SK-N-SH (cell line): ENCODE data around the gene EXOC4. TPM values are rescaled to one million over a fixed set of nuclear protein-coding genes. Genes with fewer than 3 reads are reported as not detected.

Experiments used
- CTCF ChIA-PET: fragments of 300-600, 350-600 bp; formaldehyde crosslinking; extraction: SDS; loops from one replicate; lab custom pipeline; 2021; lab: Yijun Ruan, JAX
- POLR2A ChIA-PET: fragments of 350-600 bp; sonication (Branson Sonifier 250); formaldehyde crosslinking; extraction: SDS; loops from one replicate; lab custom pipeline; 2020; ENCODE audit warnings: antibody characterized with exemption, inconsistent platforms; lab: Yijun Ruan, JAX
- DNase-seq: peaks from one replicate; pipeline ENCODE4 v3.0.0; 2012
- H2AFZ ChIP-seq: fragments of 200-600 bp; sonication (generic); 2 replicates; pipeline ENCODE4 v1.8.1; 2016; ENCODE audit warnings: antibody characterized with exemption, mild to moderate bottlenecking, low read depth
- H3F3A ChIP-seq: fragments of 200-600 bp; sonication (generic); replicated peaks from 2 replicates; pipeline ENCODE3; 2016; ENCODE audit warnings: antibody characterized with exemption, mild to moderate bottlenecking; ENCODE audit not compliant: insufficient read depth
- H3K27ac ChIP-seq, 2 experiments: fragments of 200-500 bp in 1 of 2; fragments of 200-600 bp in 1 of 2; sonication (Bioruptor generic) in 1 of 2; sonication (generic), shearing (Covaris generic) in 1 of 2; 2 replicates each; pipeline versions ENCODE4 v1.5.1 to v1.6.1; 2014 to 2016; ENCODE audit warnings: low read depth in 2 of 2, inconsistent platforms in 1 of 2, low read length in 1 of 2, mild to moderate bottlenecking in 1 of 2, mixed read lengths in 1 of 2
- H3K27me3 ChIP-seq: fragments of 200-600 bp; sonication (generic), shearing (Covaris generic); 2 replicates; pipeline ENCODE4 v1.6.1; 2016; ENCODE audit warnings: mixed run types; ENCODE audit not compliant: insufficient read depth
- H3K36me3 ChIP-seq, 2 experiments: fragments of 200-500 bp in 1 of 2; fragments of 200-600 bp in 1 of 2; sonication (Bioruptor generic) in 1 of 2; sonication (generic) in 1 of 2; replicated peaks in 1 of 2; 2 replicates each; pipeline versions ENCODE3 to v1.5.1; 2014 to 2016; ENCODE audit warnings: low read length in 1 of 2, mild to moderate bottlenecking in 1 of 2; ENCODE audit not compliant: insufficient read depth in 2 of 2, control insufficient read depth in 1 of 2
- H3K4me1 ChIP-seq, 2 experiments: fragments of 200-500 bp in 1 of 2; fragments of 200-600 bp in 1 of 2; sonication (Bioruptor generic) in 1 of 2; sonication (generic), shearing (Covaris generic) in 1 of 2; 2 replicates each; pipeline versions ENCODE4 v1.5.1 to v1.6.1; 2014 to 2016; ENCODE audit warnings: low read depth in 1 of 2, low read length in 1 of 2, mixed run types in 1 of 2; ENCODE audit not compliant: insufficient read depth in 2 of 2, control insufficient read depth in 1 of 2
- H3K4me2 ChIP-seq: fragments of 200-600 bp; sonication (generic), shearing (Covaris generic); 2 replicates; pipeline ENCODE4 v1.6.1; 2017; ENCODE audit warnings: mixed run types
- H3K4me3 ChIP-seq, 2 experiments: fragments of 200-500 bp in 1 of 2; fragments of 200-600 bp in 1 of 2; sonication (Bioruptor generic) in 1 of 2; sonication (generic), shearing (Covaris generic) in 1 of 2; 2 replicates each; pipeline versions ENCODE4 v1.5.1 to v1.8.1; 2014 to 2016; ENCODE audit warnings: low read depth in 2 of 2, inconsistent platforms in 1 of 2, low read length in 1 of 2, mild to moderate bottlenecking in 1 of 2, mixed read lengths in 1 of 2, moderate library complexity in 1 of 2
- H3K79me2 ChIP-seq: fragments of 200-600 bp; sonication (generic); 2 replicates; pipeline ENCODE4 v1.8.1; 2017; ENCODE audit warnings: mild to moderate bottlenecking; ENCODE audit not compliant: insufficient read depth
- H3K9ac ChIP-seq: fragments of 200-600 bp; sonication (generic); 2 replicates; pipeline ENCODE4 v1.6.1; 2017; ENCODE audit warnings: mixed run types
- H3K9me2 ChIP-seq: fragments of 200-600 bp; sonication (generic); 2 replicates; pipeline ENCODE4 v1.6.1; 2017; ENCODE audit warnings: mixed run types
- H3K9me3 ChIP-seq: fragments of 200-600 bp; sonication (generic); 2 replicates; pipeline ENCODE4 v1.6.1; 2017; ENCODE audit warnings: mixed run types, mild to moderate bottlenecking, moderate library complexity
- H4K20me1 ChIP-seq: fragments of 200-600 bp; sonication (generic); 2 replicates; pipeline ENCODE4 v1.6.1; 2017; ENCODE audit warnings: mild to moderate bottlenecking, mixed run types; ENCODE audit not compliant: insufficient read depth
- CHD2 ChIP-seq: fragments of 150-350 bp; IDR thresholded peaks from 2 replicates; pipeline ENCODE4 v1.6.1; 2018; ENCODE audit warnings: low read length; ENCODE audit not compliant: partially characterized antibody
- ELF1 ChIP-seq: IDR thresholded peaks from 2 replicates; pipeline ENCODE4 v1.4.0; 2012
- EP300 ChIP-seq, 2 experiments: IDR thresholded peaks; 2 replicates each; pipeline versions ENCODE4 v1.4.0 to v1.6.1; 2012; ENCODE audit warnings: borderline replicate concordance in 1 of 2, low read depth in 1 of 2, low read length in 1 of 2
- FOSL2 ChIP-seq: IDR thresholded peaks from 2 replicates; pipeline ENCODE4 v1.4.0; 2012; ENCODE audit warnings: low read depth, mild to moderate bottlenecking, moderate library complexity, borderline replicate concordance
- FOXJ3 ChIP-seq: sonication (generic); formaldehyde crosslinking; IDR thresholded peaks from 2 replicates; pipeline ENCODE4 v1.5.1; 2020; ENCODE audit warnings: mild to moderate bottlenecking, missing genetic modification reagents
- GABPA ChIP-seq: IDR thresholded peaks from 2 replicates; pipeline ENCODE4 v1.4.0; 2012; ENCODE audit warnings: low read depth, mild to moderate bottlenecking
- GATA2 ChIP-seq: sonication (generic); formaldehyde crosslinking; IDR thresholded peaks from 2 replicates; pipeline ENCODE4 v1.5.0; 2020; ENCODE audit warnings: mild to moderate bottlenecking, missing genetic modification reagents
- MEF2A ChIP-seq: IDR thresholded peaks from 2 replicates; pipeline ENCODE4 v1.4.0; 2012; ENCODE audit warnings: low read depth, borderline replicate concordance
- NFIC ChIP-seq: IDR thresholded peaks from 2 replicates; pipeline ENCODE4 v1.4.0; 2012; ENCODE audit warnings: borderline replicate concordance
- NRF1 ChIP-seq: IDR thresholded peaks from 2 replicates; pipeline ENCODE4 v1.6.1; 2012; ENCODE audit warnings: low read depth, mild to moderate bottlenecking, low read length
- POLR2AphosphoS5 ChIP-seq: IDR thresholded peaks from 2 replicates; pipeline ENCODE4 v1.6.1; 2012; ENCODE audit warnings: low read depth, low read length
- RAD21 ChIP-seq: IDR thresholded peaks from 2 replicates; pipeline ENCODE4 v1.6.1; 2012; ENCODE audit warnings: mild to moderate bottlenecking, low read length
- RCOR1 ChIP-seq: fragments of 150-350 bp; IDR thresholded peaks from 2 replicates; pipeline ENCODE4 v1.6.1; 2017; ENCODE audit warnings: antibody characterized with exemption, low read length
- RXRA ChIP-seq: IDR thresholded peaks from 2 replicates; pipeline ENCODE4 v1.4.0; 2012; ENCODE audit warnings: low read depth, mild to moderate bottlenecking, borderline replicate concordance
- TEAD4 ChIP-seq: IDR thresholded peaks from 2 replicates; pipeline ENCODE4 v1.4.0; 2012; ENCODE audit warnings: mild to moderate bottlenecking, borderline replicate concordance; ENCODE audit not compliant: insufficient read depth
- YY1 ChIP-seq: IDR thresholded peaks from 2 replicates; pipeline ENCODE4 v1.4.0; 2012; ENCODE audit warnings: low read depth, mild to moderate bottlenecking
- WGBS: methylation state at CpG from one replicate; pipeline ENCODE4 v1.1.6; 2017; ENCODE audit warnings: low lambda C conversion rate; 5-methylcytosine and 5-hydroxymethylcytosine counted together
- polyA plus RNA-seq, 3 experiments: library from polyadenylated mRNA; depleted of rRNA; stranded (reverse); fragments of >200 nt; gene quantifications; 2 replicates each; pipeline ENCODE4 v1.2.3, GENCODE V29; 2012
- TF ChIP-seq, protein P1 (sequence below): IDR thresholded peaks from 2 replicates; pipeline ENCODE4 v1.4.0; 2012; ENCODE audit warnings: low read depth
- TF ChIP-seq, protein P2 (sequence below): fragments of 150-350 bp; IDR thresholded peaks from 2 replicates; pipeline ENCODE4 v1.6.1; 2017; ENCODE audit warnings: antibody characterized with exemption, low read length, low read depth, borderline replicate concordance
- TF ChIP-seq, protein P3 (sequence below): IDR thresholded peaks from 2 replicates; pipeline ENCODE4; 2012
- TF ChIP-seq, protein P4 (sequence below): IDR thresholded peaks from 2 replicates; pipeline ENCODE4 v1.4.0; 2012; ENCODE audit warnings: low read depth, borderline replicate concordance

EXOC4 gene
- polyA plus RNA-seq, 1 of the 3 experiments (the other 2 are of a cell fraction) = 37.3 TPM

DNA sequence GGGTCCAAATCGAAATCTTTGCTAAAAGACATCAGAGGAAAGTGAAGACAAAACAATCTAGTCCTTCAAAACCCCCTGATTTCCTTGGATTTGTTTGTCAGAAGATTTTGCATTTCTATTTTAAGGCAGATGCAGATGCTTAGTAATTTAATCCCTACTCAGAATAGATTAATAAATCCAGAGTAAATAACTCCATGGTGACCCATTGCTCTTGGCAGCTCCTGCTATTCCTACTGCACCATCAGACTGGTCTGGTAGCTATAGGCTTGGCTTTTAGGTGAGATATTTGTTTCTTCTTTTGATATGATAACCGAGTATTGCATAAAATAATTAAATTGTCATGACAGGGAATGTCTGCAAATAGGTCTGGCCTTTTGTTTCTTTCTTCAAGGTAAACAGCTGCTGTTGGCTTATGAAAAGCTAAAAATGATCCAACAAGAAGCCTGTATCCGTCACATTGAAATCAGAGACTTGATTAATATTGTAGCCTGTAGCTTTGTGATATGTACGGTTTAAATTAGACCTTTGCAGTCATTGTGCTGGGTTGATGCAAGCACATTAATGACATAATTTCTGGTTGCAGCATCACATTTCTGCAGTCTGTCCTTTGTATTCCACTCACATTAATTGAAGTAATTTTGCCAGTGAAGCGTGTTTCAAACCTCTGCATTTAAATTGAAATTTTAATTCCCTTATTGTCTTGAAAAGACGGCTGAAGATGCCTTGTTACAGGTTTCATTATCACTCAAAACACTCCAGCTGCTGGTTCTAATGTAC, 40.7 kb downstream of the EXOC4 start:
- peaks cover 6% of the 10 kb centered on the region for H3F3A ChIP-seq
- peaks cover 4 to 40% of the 10 kb centered on the region in 2 experiments; a peak in 3 of 4 replicates for H3K4me1 ChIP-seq
- POLR2A ChIA-PET = interaction anchor here (0.8 to 1.1 kb wide), 2 partner anchors 19 to 40 kb away, joined by 3 read pairs; no protein-coding TSS in a partner anchor
- H4K20me1 ChIP-seq = no peaks in the 10 kb centered on the region
- 61% methylated on average over 6 of the region's 6 CpGs for WGBS
- DNase-seq = peak; percentile 30
- peak overlapping the region; percentile 48 to 96; a peak in 3 of 4 replicates for H3K27ac ChIP-seq
- H3K9me2 ChIP-seq = no peaks in the 10 kb centered on the region
- no peak overlapping the region for H3K4me2 ChIP-seq
- H3K36me3 ChIP-seq = peaks cover 23 to 30% of the 10 kb centered on the region in 2 experiments
- CTCF ChIA-PET = interaction anchor here (1.3 to 2.1 kb wide), 4 partner anchors 10 to 51 kb away, joined by 4 to 8 read pairs (median 4); no protein-coding TSS in a partner anchor
- 0 out of 2 replicates have a peak, but pooled peaks cover 4% of the 10 kb centered on the region for H3K79me2 ChIP-seq
- no peaks in the 10 kb centered on the region for H3K9me3 ChIP-seq
- H2AFZ ChIP-seq = no peak overlapping the region
- TF ChIP-seq RCOR1 (peak; percentile 9; the same call in 1 of the 2 replicates), EP300 (IDR thresholded peaks at IDR 0.05; ENCODE audit: borderline replicate concordance in 1 of 2, low read depth in 1 of 2, low read length in 1 of 2) (peak in 1 of 2 experiments; percentile 82; a peak in 2 of 4 replicates), RAD21 (no peak), FOSL2 (no peak), GATA2 (CRISPR knock-in tag) (peak; percentile 32; the same call in 1 of the 2 replicates)
- no peak overlapping the region for H3K9ac ChIP-seq
- H3K27me3 ChIP-seq = no peaks in the 10 kb centered on the region
- H3K4me3 ChIP-seq = no peak overlapping the region; a peak in 1 of 4 replicates

DNA sequence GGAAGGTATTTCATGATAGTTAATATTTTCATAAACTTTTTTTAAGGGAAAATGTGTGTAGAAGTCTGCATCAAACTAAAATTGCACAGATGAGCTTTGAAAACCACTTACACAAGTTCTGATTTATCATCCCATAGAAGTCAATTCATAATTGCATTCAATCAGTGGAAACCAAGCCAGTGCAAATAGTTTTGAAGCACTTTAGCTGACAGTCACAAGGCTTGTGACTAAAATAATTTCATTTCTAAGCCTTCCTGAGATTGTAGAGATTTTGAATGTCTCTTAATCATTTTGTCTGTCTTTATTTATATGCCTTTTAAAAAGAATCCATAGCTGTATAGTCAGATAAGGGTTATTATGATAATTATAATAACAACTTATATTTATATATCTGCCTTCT, 41.4 kb downstream of the EXOC4 start:
- CTCF ChIA-PET = interaction anchor here (1.1 to 2.1 kb wide), 5 partner anchors 11 to 62 kb away, joined by 3 to 5 read pairs (median 4); no protein-coding TSS in a partner anchor
- POLR2A ChIA-PET = no interaction called here
- H3K4me3 ChIP-seq = no peak overlapping the region

More for the DNA sequence above, 41.4 kb downstream of the EXOC4 start:
- TF ChIP-seq, protein P1, sequence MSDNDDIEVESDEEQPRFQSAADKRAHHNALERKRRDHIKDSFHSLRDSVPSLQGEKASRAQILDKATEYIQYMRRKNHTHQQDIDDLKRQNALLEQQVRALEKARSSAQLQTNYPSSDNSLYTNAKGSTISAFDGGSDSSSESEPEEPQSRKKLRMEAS = no peak
- TF ChIP-seq MEF2A (no peak), RAD21 (no peak), POLR2AphosphoS5 (no peak), FOXJ3 (CRISPR knock-in tag) (no peak), YY1 (no peak), CHD2 (no peak), NRF1 (no peak), GATA2 (CRISPR knock-in tag) (no peak; the same call in 1 of the 2 replicates), GABPA (no peak), EP300 (IDR thresholded peaks at IDR 0.05; ENCODE audit: borderline replicate concordance in 1 of 2, low read depth in 1 of 2, low read length in 1 of 2) (peak in 1 of 2 experiments; percentile 86; a peak in 2 of 4 replicates), TEAD4 (peak; percentile 71; the same call in 1 of the 2 replicates), ELF1 (no peak), NFIC (no peak), RXRA (no peak)
- TF ChIP-seq, protein P2, sequence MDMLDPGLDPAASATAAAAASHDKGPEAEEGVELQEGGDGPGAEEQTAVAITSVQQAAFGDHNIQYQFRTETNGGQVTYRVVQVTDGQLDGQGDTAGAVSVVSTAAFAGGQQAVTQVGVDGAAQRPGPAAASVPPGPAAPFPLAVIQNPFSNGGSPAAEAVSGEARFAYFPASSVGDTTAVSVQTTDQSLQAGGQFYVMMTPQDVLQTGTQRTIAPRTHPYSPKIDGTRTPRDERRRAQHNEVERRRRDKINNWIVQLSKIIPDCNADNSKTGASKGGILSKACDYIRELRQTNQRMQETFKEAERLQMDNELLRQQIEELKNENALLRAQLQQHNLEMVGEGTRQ = no peak
- TF ChIP-seq, protein P3, sequence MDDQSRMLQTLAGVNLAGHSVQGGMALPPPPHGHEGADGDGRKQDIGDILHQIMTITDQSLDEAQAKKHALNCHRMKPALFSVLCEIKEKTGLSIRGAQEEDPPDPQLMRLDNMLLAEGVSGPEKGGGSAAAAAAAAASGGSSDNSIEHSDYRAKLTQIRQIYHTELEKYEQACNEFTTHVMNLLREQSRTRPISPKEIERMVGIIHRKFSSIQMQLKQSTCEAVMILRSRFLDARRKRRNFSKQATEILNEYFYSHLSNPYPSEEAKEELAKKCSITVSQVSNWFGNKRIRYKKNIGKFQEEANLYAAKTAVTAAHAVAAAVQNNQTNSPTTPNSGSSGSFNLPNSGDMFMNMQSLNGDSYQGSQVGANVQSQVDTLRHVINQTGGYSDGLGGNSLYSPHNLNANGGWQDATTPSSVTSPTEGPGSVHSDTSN = 0 out of 2 replicates have a peak, but pooled peaks have one; percentile 6
- TF ChIP-seq, protein P4, sequence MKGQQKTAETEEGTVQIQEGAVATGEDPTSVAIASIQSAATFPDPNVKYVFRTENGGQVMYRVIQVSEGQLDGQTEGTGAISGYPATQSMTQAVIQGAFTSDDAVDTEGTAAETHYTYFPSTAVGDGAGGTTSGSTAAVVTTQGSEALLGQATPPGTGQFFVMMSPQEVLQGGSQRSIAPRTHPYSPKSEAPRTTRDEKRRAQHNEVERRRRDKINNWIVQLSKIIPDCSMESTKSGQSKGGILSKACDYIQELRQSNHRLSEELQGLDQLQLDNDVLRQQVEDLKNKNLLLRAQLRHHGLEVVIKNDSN = no peak
- TF ChIP-seq, all 33 proteins: peak for 3
- H3K9me3 ChIP-seq = no peaks in the 10 kb centered on the region
- peaks cover 4 to 46% of the 10 kb centered on the region in 2 experiments; a peak in 3 of 4 replicates for H3K4me1 ChIP-seq
- H3K4me2 ChIP-seq = no peak overlapping the region
- no peak overlapping the region for H2AFZ ChIP-seq
- peaks cover 18 to 23% of the 10 kb centered on the region in 2 experiments for H3K36me3 ChIP-seq
- no peaks in the 10 kb centered on the region for H3K27me3 ChIP-seq
- H3K27ac ChIP-seq = peak overlapping the region; percentile 48 to 96; a peak in 3 of 4 replicates
- peaks cover 10% of the 10 kb centered on the region; the same call in 1 of the 2 replicates for H3K79me2 ChIP-seq
- H3F3A ChIP-seq = peaks cover 6% of the 10 kb centered on the region
- H3K9me2 ChIP-seq = no peaks in the 10 kb centered on the region
- H4K20me1 ChIP-seq = no peaks in the 10 kb centered on the region
- no peak overlapping the region for H3K9ac ChIP-seq
- peak; percentile 15 for DNase-seq
